ENCODE results near the gene EIF4A3.

Gene EIF4A3

GRCh38 chr17:80180192-80180591 is 33.3 kb upstream of the EIF4A3 start:
- Histone ChIP-seq H3K4me3 (ENCODE audit: low read length) (no peak overlapping the region), H3K27ac (ENCODE audit: low read depth, low read length) (no peak overlapping the region), H3K9ac (ENCODE audit: low read length) (no peak overlapping the region), H3K56ac (ENCODE audit: low read length) (no peak overlapping the region), H3K18ac (ENCODE audit: low read length) (no peak overlapping the region), H3K4ac (ENCODE audit: low read depth, low read length) (no peak overlapping the region), H3K79me2 (ENCODE audit: control insufficient read depth, insufficient read depth, low read length) (no peaks in the 10 kb centered on the region), H4K8ac (ENCODE audit: low read depth, low read length) (no peak overlapping the region), H3K4me1 (ENCODE audit: control insufficient read depth, low read depth, low read length) (no peaks in the 10 kb centered on the region), H3K23ac (ENCODE audit: low read length) (no peak overlapping the region), H3K27me3 (ENCODE audit: insufficient read depth, low read length, poor library complexity) (no peaks in the 10 kb centered on the region), H2AK5ac (ENCODE audit: low read length) (no peak overlapping the region), H2BK15ac (replicated peaks; ENCODE audit: low read depth) (no peak overlapping the region), H3K79me1 (ENCODE audit: low read length) (no peaks in the 10 kb centered on the region), H3K4me2 (ENCODE audit: low read length) (no peak overlapping the region), H2BK120ac (ENCODE audit: low read depth, low read length) (no peak overlapping the region), H2BK5ac (ENCODE audit: low read length) (no peak overlapping the region), H4K5ac (ENCODE audit: low read length) (no peak overlapping the region), H3K36me3 (ENCODE audit: control insufficient read depth, insufficient read depth, low read length) (no peaks in the 10 kb centered on the region)
- no peak for DNase-seq
- no CpG with 5 or more reads among the region's 14 CpGs for WGBS (ENCODE audit: extremely low coverage, insufficient coverage, low lambda C conversion rate)

DNA sequence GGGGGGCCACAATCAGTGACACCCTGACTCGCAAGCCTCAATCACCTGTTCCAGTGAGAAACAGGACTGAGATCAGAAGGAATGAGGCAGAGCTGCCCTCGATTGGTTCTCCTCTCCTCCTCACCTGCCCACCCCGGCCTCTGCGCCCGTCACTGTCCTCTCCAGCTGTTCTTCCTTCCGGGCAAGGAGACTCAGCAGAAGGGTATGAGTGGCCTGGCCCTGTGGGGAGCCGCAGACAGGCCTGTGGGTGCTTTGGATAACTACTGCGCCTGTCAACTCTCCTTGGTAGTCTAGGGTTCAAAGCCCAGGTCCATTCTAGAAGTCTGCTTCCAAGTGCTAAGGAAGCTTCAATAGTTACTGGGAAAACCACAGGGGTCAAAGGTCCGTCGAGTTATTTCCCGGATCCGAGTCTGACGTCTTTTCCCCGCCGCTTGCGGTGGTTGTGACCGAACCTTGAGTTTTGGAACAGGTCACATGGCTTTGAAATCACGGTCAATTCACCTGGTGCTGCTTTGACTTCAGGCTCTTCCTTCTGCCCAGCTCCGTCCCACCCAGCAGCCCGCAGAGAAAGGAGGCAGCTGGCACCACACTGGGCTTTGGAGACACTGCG is 31.2 kb upstream of the EIF4A3 start:
- no peaks in the 10 kb centered on the region for H3K36me3 ChIP-seq (ENCODE audit: control insufficient read depth, insufficient read depth, low read length)
- H2AK5ac ChIP-seq (ENCODE audit: low read length): no peak overlapping the region
- H3K79me1 ChIP-seq (ENCODE audit: low read length): no peaks in the 10 kb centered on the region
- DNase-seq: no peak
- H3K18ac ChIP-seq (ENCODE audit: low read length): no peak overlapping the region
- no peak overlapping the region for H2BK5ac ChIP-seq (ENCODE audit: low read length)
- no peak overlapping the region for H2BK15ac ChIP-seq (replicated peaks; ENCODE audit: low read depth)
- H3K27ac ChIP-seq (ENCODE audit: low read depth, low read length): no peak overlapping the region
- no peak overlapping the region for H3K4me2 ChIP-seq (ENCODE audit: low read length)
- no peak overlapping the region for H3K9ac ChIP-seq (ENCODE audit: low read length)
- no peak overlapping the region for H3K4me3 ChIP-seq (ENCODE audit: low read length)
- WGBS (ENCODE audit: extremely low coverage, insufficient coverage, low lambda C conversion rate): no CpG with 5 or more reads among the region's 21 CpGs
- H3K56ac ChIP-seq (ENCODE audit: low read length): no peak overlapping the region
- H3K4ac ChIP-seq (ENCODE audit: low read depth, low read length): no peak overlapping the region
- no peaks in the 10 kb centered on the region for H3K27me3 ChIP-seq (ENCODE audit: insufficient read depth, low read length, poor library complexity)
- no peak overlapping the region for H4K5ac ChIP-seq (ENCODE audit: low read length)
- no peaks in the 10 kb centered on the region for H3K79me2 ChIP-seq (ENCODE audit: control insufficient read depth, insufficient read depth, low read length)
- no peak overlapping the region for H2BK120ac ChIP-seq (ENCODE audit: low read depth, low read length)
- H3K4me1 ChIP-seq (ENCODE audit: control insufficient read depth, low read depth, low read length): no peaks in the 10 kb centered on the region
- no peak overlapping the region for H4K8ac ChIP-seq (ENCODE audit: low read depth, low read length)
- H3K23ac ChIP-seq (ENCODE audit: low read length): no peak overlapping the region

DNA sequence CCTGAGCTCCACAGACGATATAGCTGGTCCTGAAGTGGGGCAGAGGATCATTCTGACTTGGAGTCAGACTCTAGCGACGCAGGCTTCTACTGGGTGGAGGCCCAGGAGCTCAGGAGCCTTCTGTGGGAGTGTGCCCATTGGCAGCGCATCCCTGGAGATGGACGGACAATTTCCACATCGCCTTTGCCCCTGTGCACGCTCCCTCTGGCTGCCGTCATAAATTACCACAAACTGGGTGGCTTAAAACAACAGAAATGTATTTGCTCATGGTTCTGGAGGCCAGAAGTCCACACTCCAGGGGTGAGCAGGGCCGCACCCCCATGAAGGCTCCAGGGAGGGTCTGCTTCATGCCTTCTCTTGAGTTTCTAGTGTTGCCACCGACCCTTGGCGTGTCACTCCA is 29.8 kb upstream of the EIF4A3 start:
- H3K9ac ChIP-seq (ENCODE audit: low read length): no peak overlapping the region
- no peak overlapping the region for H2BK15ac ChIP-seq (replicated peaks; ENCODE audit: low read depth)
- no peak overlapping the region for H3K56ac ChIP-seq (ENCODE audit: low read length)
- no peaks in the 10 kb centered on the region for H3K27me3 ChIP-seq (ENCODE audit: insufficient read depth, low read length, poor library complexity)
- H3K4me1 ChIP-seq (ENCODE audit: control insufficient read depth, low read depth, low read length): no peaks in the 10 kb centered on the region
- H3K18ac ChIP-seq (ENCODE audit: low read length): no peak overlapping the region
- H3K79me1 ChIP-seq (ENCODE audit: low read length): no peaks in the 10 kb centered on the region
- no peaks in the 10 kb centered on the region for H3K36me3 ChIP-seq (ENCODE audit: control insufficient read depth, insufficient read depth, low read length)
- no peak overlapping the region for H2AK5ac ChIP-seq (ENCODE audit: low read length)
- H3K79me2 ChIP-seq (ENCODE audit: control insufficient read depth, insufficient read depth, low read length): no peaks in the 10 kb centered on the region
- no peak overlapping the region for H3K27ac ChIP-seq (ENCODE audit: low read depth, low read length)
- H4K8ac ChIP-seq (ENCODE audit: low read depth, low read length): no peak overlapping the region
- H3K4me2 ChIP-seq (ENCODE audit: low read length): no peak overlapping the region
- H4K5ac ChIP-seq (ENCODE audit: low read length): no peak overlapping the region
- H2BK5ac ChIP-seq (ENCODE audit: low read length): no peak overlapping the region
- H3K4ac ChIP-seq (ENCODE audit: low read depth, low read length): no peak overlapping the region
- no peak overlapping the region for H2BK120ac ChIP-seq (ENCODE audit: low read depth, low read length)
- H3K4me3 ChIP-seq (ENCODE audit: low read length): no peak overlapping the region
- no peak for DNase-seq
- H3K23ac ChIP-seq (ENCODE audit: low read length): no peak overlapping the region
- WGBS (ENCODE audit: extremely low coverage, insufficient coverage, low lambda C conversion rate): no CpG with 5 or more reads among the region's 11 CpGs

- Histone ChIP-seq H3K23ac (ENCODE audit: low read length) (no peak overlapping the region), H2BK15ac (replicated peaks; ENCODE audit: low read depth) (no peak overlapping the region), H3K4me2 (ENCODE audit: low read length) (no peak overlapping the region), H3K4ac (ENCODE audit: low read depth, low read length) (no peak overlapping the region), H3K18ac (ENCODE audit: low read length) (no peak overlapping the region), H3K4me3 (ENCODE audit: low read length) (no peak overlapping the region), H3K56ac (ENCODE audit: low read length) (no peak overlapping the region), H2BK120ac (ENCODE audit: low read depth, low read length) (no peak overlapping the region), H3K27ac (ENCODE audit: low read depth, low read length) (no peak overlapping the region), H3K79me1 (ENCODE audit: low read length) (no peaks in the 10 kb centered on the region), H3K36me3 (ENCODE audit: control insufficient read depth, insufficient read depth, low read length) (no peaks in the 10 kb centered on the region), H4K8ac (ENCODE audit: low read depth, low read length) (no peak overlapping the region), H2BK5ac (ENCODE audit: low read length) (no peak overlapping the region), H3K4me1 (ENCODE audit: control insufficient read depth, low read depth, low read length) (no peaks in the 10 kb centered on the region), H3K27me3 (ENCODE audit: insufficient read depth, low read length, poor library complexity) (no peaks in the 10 kb centered on the region), H3K79me2 (ENCODE audit: control insufficient read depth, insufficient read depth, low read length) (no peaks in the 10 kb centered on the region), H3K9ac (ENCODE audit: low read length) (no peak overlapping the region), H4K5ac (ENCODE audit: low read length) (no peak overlapping the region), H2AK5ac (ENCODE audit: low read length) (no peak overlapping the region)
- DNase-seq: no peak
- no CpG with 5 or more reads among the region's 6 CpGs for WGBS (ENCODE audit: extremely low coverage, insufficient coverage, low lambda C conversion rate)
Measured at GRCh38 chr17:80173916-80174315, 27.0 kb upstream of the EIF4A3 start.

GRCh38 chr17:80173126-80173525 is 26.2 kb upstream of the EIF4A3 start:
- Histone ChIP-seq H3K56ac (ENCODE audit: low read length) (no peak overlapping the region), H3K36me3 (ENCODE audit: control insufficient read depth, insufficient read depth, low read length) (no peaks in the 10 kb centered on the region), H2AK5ac (ENCODE audit: low read length) (no peak overlapping the region), H3K4me1 (ENCODE audit: control insufficient read depth, low read depth, low read length) (no peaks in the 10 kb centered on the region), H3K27me3 (ENCODE audit: insufficient read depth, low read length, poor library complexity) (no peaks in the 10 kb centered on the region), H3K4me3 (ENCODE audit: low read length) (no peak overlapping the region), H3K27ac (ENCODE audit: low read depth, low read length) (no peak overlapping the region), H3K18ac (ENCODE audit: low read length) (no peak overlapping the region), H3K79me2 (ENCODE audit: control insufficient read depth, insufficient read depth, low read length) (no peaks in the 10 kb centered on the region), H4K5ac (ENCODE audit: low read length) (no peak overlapping the region), H3K79me1 (ENCODE audit: low read length) (no peaks in the 10 kb centered on the region), H2BK15ac (replicated peaks; ENCODE audit: low read depth) (no peak overlapping the region), H3K4ac (ENCODE audit: low read depth, low read length) (no peak overlapping the region), H3K23ac (ENCODE audit: low read length) (no peak overlapping the region), H2BK120ac (ENCODE audit: low read depth, low read length) (no peak overlapping the region), H3K9ac (ENCODE audit: low read length) (no peak overlapping the region), H2BK5ac (ENCODE audit: low read length) (no peak overlapping the region), H3K4me2 (ENCODE audit: low read length) (no peak overlapping the region), H4K8ac (ENCODE audit: low read depth, low read length) (no peak overlapping the region)
- WGBS (ENCODE audit: extremely low coverage, insufficient coverage, low lambda C conversion rate): no CpG with 5 or more reads among the region's 12 CpGs
- no peak for DNase-seq

GRCh38 chr17:80171681-80172080 is 24.8 kb upstream of the EIF4A3 start:
- Histone ChIP-seq H3K79me2 (ENCODE audit: control insufficient read depth, insufficient read depth, low read length) (no peaks in the 10 kb centered on the region), H3K4me1 (ENCODE audit: control insufficient read depth, low read depth, low read length) (no peaks in the 10 kb centered on the region), H3K23ac (ENCODE audit: low read length) (no peak overlapping the region), H2BK15ac (replicated peaks; ENCODE audit: low read depth) (no peak overlapping the region), H4K5ac (ENCODE audit: low read length) (no peak overlapping the region), H3K27me3 (ENCODE audit: insufficient read depth, low read length, poor library complexity) (no peaks in the 10 kb centered on the region), H3K56ac (ENCODE audit: low read length) (no peak overlapping the region), H2BK5ac (ENCODE audit: low read length) (no peak overlapping the region), H3K18ac (ENCODE audit: low read length) (no peak overlapping the region), H3K4me2 (ENCODE audit: low read length) (no peak overlapping the region), H3K9ac (ENCODE audit: low read length) (no peak overlapping the region), H3K36me3 (ENCODE audit: control insufficient read depth, insufficient read depth, low read length) (no peaks in the 10 kb centered on the region), H3K27ac (ENCODE audit: low read depth, low read length) (no peak overlapping the region), H3K4ac (ENCODE audit: low read depth, low read length) (no peak overlapping the region), H3K4me3 (ENCODE audit: low read length) (no peak overlapping the region), H4K8ac (ENCODE audit: low read depth, low read length) (no peak overlapping the region), H2AK5ac (ENCODE audit: low read length) (no peak overlapping the region), H3K79me1 (ENCODE audit: low read length) (no peaks in the 10 kb centered on the region), H2BK120ac (ENCODE audit: low read depth, low read length) (no peak overlapping the region)
- WGBS (ENCODE audit: extremely low coverage, insufficient coverage, low lambda C conversion rate): no CpG with 5 or more reads among the region's 7 CpGs
- DNase-seq: no peak

Data from mesendoderm (in vitro differentiated cells).